HepG2 (cell line): ENCODE measurements around the gene MIS18BP1. TPM values are rescaled to one million over a fixed set of nuclear protein-coding genes. Genes with fewer than 3 reads are reported as not detected.

Source experiments
- ATAC-seq: fragments of 200-7000 bp; cut with Tn5 transposase; 3 replicates; pipeline ENCODE4 v1.9.1; 2020; ENCODE audit warnings: mild to moderate bottlenecking, moderate library complexity
- BruUV-seq: library from RNA; stranded (reverse); fragments of 400-500 nt; replicated peaks from 2 replicates; lab custom pipeline; 2021; lab: Mats Ljungman, UMichigan
- CTCF ChIA-PET: fragments of 300-600 bp; formaldehyde crosslinking; extraction: SDS; loops from one replicate; lab custom pipeline; 2021; ENCODE audit warnings: low total read pairs, inconsistent platforms, low intra/inter-chr PET ratio; lab: Yijun Ruan, JAX
- POLR2A ChIA-PET: fragments of 350-600 bp; sonication (Branson Sonifier 250); formaldehyde crosslinking; loops from one replicate; lab custom pipeline; 2020; ENCODE audit warnings: antibody characterized with exemption, inconsistent platforms; lab: Yijun Ruan, JAX
- DNase-seq: peaks from one replicate; pipeline ENCODE4 v3.0.0-alpha.2; 2015; ENCODE audit warnings: low spot score
- FAIRE-seq: peaks from 3 replicates; lab custom pipeline; 2011; peaks lifted over from hg19 to GRCh38; lab: Jason Lieb, UNC
- H2AFZ ChIP-seq: one replicate; pipeline ENCODE4 v1.6.1; 2011; ENCODE audit warnings: low read length, inconsistent platforms
- H3K27ac ChIP-seq: fragments of 300-600 bp; 3 replicates; pipeline ENCODE4 v1.8.0; 2011; ENCODE audit warnings: mixed run types, mild to moderate bottlenecking, mixed read lengths, low read length, inconsistent platforms; ENCODE audit not compliant: insufficient read depth; ENCODE audit errors: extremely low read length
- H3K27me3 ChIP-seq, 2 experiments: fragments of 200-600 bp in 1 of 2; 2 replicates in 1 of 2; 3 replicates in 1 of 2; pipeline versions ENCODE4 v1.6.0 to v1.8.0; 2011; ENCODE audit warnings: low read length in 2 of 2, mild to moderate bottlenecking in 2 of 2, moderate library complexity in 2 of 2, inconsistent platforms in 1 of 2; ENCODE audit not compliant: insufficient read depth in 2 of 2, control insufficient read depth in 1 of 2
- H3K36me3 ChIP-seq, 2 experiments: fragments of 200-600 bp in 1 of 2; replicated peaks in 1 of 2; 2 replicates in 1 of 2; 3 replicates in 1 of 2; pipeline versions ENCODE4 v1.5.1 to v1.8.0; 2011; ENCODE audit warnings: low read length in 2 of 2, inconsistent platforms in 1 of 2; ENCODE audit not compliant: insufficient read depth in 2 of 2, control insufficient read depth in 1 of 2
- H3K4me1 ChIP-seq: 2 replicates; pipeline ENCODE4 v1.5.1; 2012; ENCODE audit warnings: low read length, inconsistent platforms; ENCODE audit not compliant: insufficient read depth
- H3K4me2 ChIP-seq: 2 replicates; pipeline ENCODE4 v1.6.0; 2011; ENCODE audit warnings: low read depth, low read length, inconsistent platforms
- H3K4me3 ChIP-seq, 3 experiments: fragments of 200-600 bp in 1 of 3; sonication (generic), shearing (Covaris generic) in 1 of 3; replicated peaks in 1 of 3; 2 replicates each; pipeline ENCODE4 v1.5.1; 2011 to 2016; ENCODE audit warnings: low read length in 3 of 3, inconsistent platforms in 2 of 3, low read depth in 2 of 3, mild to moderate bottlenecking in 2 of 3, control low read depth in 1 of 3, mixed read lengths in 1 of 3; ENCODE audit not compliant: insufficient read depth in 1 of 3
- H3K79me2 ChIP-seq: one replicate; pipeline ENCODE4 v1.6.1; 2011; ENCODE audit warnings: low read length, inconsistent platforms; ENCODE audit not compliant: insufficient read depth
- H3K9ac ChIP-seq: 2 replicates; pipeline ENCODE4 v1.6.0; 2011; ENCODE audit warnings: mild to moderate bottlenecking, low read depth, low read length, inconsistent platforms; ENCODE audit not compliant: insufficient read depth
- H3K9me3 ChIP-seq: 2 replicates; pipeline ENCODE4 v1.5.1; 2012; ENCODE audit warnings: mild to moderate bottlenecking, low read length
- H4K20me1 ChIP-seq: 2 replicates; pipeline ENCODE4 v1.6.0; 2011; ENCODE audit warnings: inconsistent platforms, mild to moderate bottlenecking, low read length, moderate library complexity; ENCODE audit not compliant: insufficient read depth
- HMG20B ChIP-seq: conservative IDR thresholded peaks from 2 replicates; pipeline ENCODE4 v1.6.1; 2016; ENCODE audit warnings: missing genetic modification reagents, missing compliant biosample characterization
- KMT2A ChIP-seq: sonication (generic); formaldehyde crosslinking; IDR thresholded peaks from 2 replicates; pipeline ENCODE4 v1.4.0; 2020; ENCODE audit warnings: missing genetic modification reagents
- MAFK ChIP-seq, 2 experiments: IDR thresholded peaks in 1 of 2; conservative IDR thresholded peaks in 1 of 2; 2 replicates each; pipeline ENCODE4 v1.6.1; 2011; ENCODE audit warnings: improper control_type of control experiment in 2 of 2, low read length in 2 of 2
- NAIF1 ChIP-seq: sonication (generic); formaldehyde crosslinking; IDR thresholded peaks from 2 replicates; pipeline ENCODE4 v1.5.0; 2020; ENCODE audit warnings: mild to moderate bottlenecking, missing genetic modification reagents, borderline replicate concordance
- POGK ChIP-seq: sonication (generic); formaldehyde crosslinking; conservative IDR thresholded peaks from 2 replicates; pipeline ENCODE4 v1.8.0; 2022; ENCODE audit warnings: mild to moderate bottlenecking, moderate library complexity, missing genetic modification reagents
- POLR2AphosphoS5 ChIP-seq: IDR thresholded peaks from 2 replicates; pipeline ENCODE4 v1.6.1; 2012; ENCODE audit warnings: low read depth, low read length
- RFX1 ChIP-seq: fragments of 450-650 bp; IDR thresholded peaks from 2 replicates; pipeline ENCODE4 v1.6.1; 2017
- RFX5 ChIP-seq: IDR thresholded peaks from 2 replicates; pipeline ENCODE4 v1.6.1; 2011; ENCODE audit warnings: low read depth, low read length, improper control_type of control experiment
- STAT6 ChIP-seq: sonication (generic); formaldehyde crosslinking; IDR thresholded peaks from 2 replicates; pipeline ENCODE4 v1.4.0; 2020; ENCODE audit warnings: missing genetic modification reagents, mild to moderate bottlenecking, borderline replicate concordance
- ZFAT ChIP-seq: sonication (generic); formaldehyde crosslinking; conservative IDR thresholded peaks from 2 replicates; pipeline ENCODE4 v1.8.1; 2023; ENCODE audit warnings: missing genetic modification reagents, inconsistent platforms
- ZNF335 ChIP-seq: sonication (generic); formaldehyde crosslinking; IDR thresholded peaks from 2 replicates; pipeline ENCODE4 v1.4.0; 2020; ENCODE audit warnings: missing genetic modification reagents
- ZNF33A ChIP-seq: sonication (generic); formaldehyde crosslinking; IDR thresholded peaks from 2 replicates; pipeline ENCODE4 v1.5.1; 2020; ENCODE audit warnings: missing genetic modification reagents, mild to moderate bottlenecking, moderate library complexity, borderline replicate concordance
- ZNF709 ChIP-seq: sonication (generic); formaldehyde crosslinking; IDR thresholded peaks from 2 replicates; pipeline ENCODE4 v1.5.0; 2020; ENCODE audit warnings: mild to moderate bottlenecking, missing genetic modification reagents
- ZNF777 ChIP-seq: sonication (generic); formaldehyde crosslinking; IDR thresholded peaks from 2 replicates; pipeline ENCODE4 v1.4.0; 2020; ENCODE audit warnings: missing genetic modification reagents
- WGBS: methylation state at CpG from one replicate; pipeline ENCODE4 v1.1.6; 2017; ENCODE audit warnings: low lambda C conversion rate; 5-methylcytosine and 5-hydroxymethylcytosine counted together
- in situ Hi-C: cut with HindIII; loops from 2 replicates; pipeline ENCODE4 v1.10.0; 2017; ENCODE audit warnings: low pct_unique_long_range_greater_than_20kb; ENCODE audit not compliant: extremely low pct_ligation_motif_present
- intact Hi-C: fragments of 100-400 bp; cut with micrococcal nuclease; formaldehyde crosslinking; loops from one replicate; pipeline ENCODE4 v1.10.0; 2022; ENCODE audit not compliant: unreplicated experiment
- polyA plus RNA-seq, 8 experiments: library from polyadenylated mRNA; depleted of rRNA in 3 of 8; stranded (reverse) in 7 of 8; unstranded in 1 of 8; fragments of >200 nt; fragmentation: Illumina TruSeq in 4 of 8; extraction: Trizol in 4 of 8; gene quantifications; 2 replicates each; pipeline versions ENCODE4 v1.2.1 to v1.2.3, GENCODE V29; 2011 to 2016; ENCODE audit warnings: low read depth in 4 of 8, missing spikeins in 1 of 8, mixed read lengths in 1 of 8; ENCODE audit not compliant: insufficient read depth in 1 of 8
- total RNA-seq, 5 experiments: library from RNA; depleted of rRNA; stranded (reverse); fragments of >200 nt; fragmentation: Illumina TruSeq; extraction: Trizol; gene quantifications; 2 replicates each; pipeline ENCODE4 v1.2.3, GENCODE V29; 2016; ENCODE audit warnings: low read depth in 1 of 5
- TF ChIP-seq, protein P1 (sequence below): sonication (generic); formaldehyde crosslinking; IDR thresholded peaks from 2 replicates; pipeline ENCODE4 v1.4.0; 2020; ENCODE audit warnings: missing genetic modification reagents, low read depth, mild to moderate bottlenecking, borderline replicate concordance
- TF ChIP-seq, protein P2 (sequence below): sonication (generic); formaldehyde crosslinking; IDR thresholded peaks from 2 replicates; pipeline ENCODE4 v1.4.0; 2020; ENCODE audit warnings: missing genetic modification reagents

MIS18BP1 gene
- total and polyA plus RNA-seq, 2 of the 13 experiments (the other 11 are each of a cell fraction or from before 2014, with no cell fraction given): 9.5 to 36.4 TPM

DNA sequence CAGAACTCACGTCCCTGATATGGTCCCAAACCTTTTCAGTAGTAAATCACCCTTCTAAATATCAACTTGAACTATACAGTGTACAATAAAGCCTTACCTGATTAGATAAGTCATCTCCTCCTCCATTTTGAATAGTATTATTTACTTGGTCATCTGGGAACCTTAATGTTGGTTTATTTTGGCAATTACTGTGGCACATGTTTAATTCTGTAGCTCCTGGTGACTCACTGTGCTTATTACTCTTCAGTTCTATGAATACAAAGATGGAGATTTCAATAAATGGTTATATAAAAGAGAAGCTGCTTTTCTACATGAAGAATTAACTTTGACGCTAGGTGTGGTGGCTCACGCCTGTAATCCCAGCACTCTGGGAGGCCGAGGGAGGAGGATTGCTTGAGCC, 25.4 kb downstream of the MIS18BP1 start:
- CTCF ChIA-PET: no interaction called here
- no TSS peak for BruUV-seq

More for the DNA sequence above, 25.4 kb downstream of the MIS18BP1 start:
- Histone ChIP-seq H3K79me2 (no peaks in the 10 kb centered on the region), H3K27ac (no peak overlapping the region), H3K4me3 (no peak overlapping the region), H3K36me3 (peaks cover 3 to 65% of the 10 kb centered on the region in 2 experiments; a peak in 4 of 5 replicates), H3K9me3 (no peaks in the 10 kb centered on the region), H4K20me1 (no peaks in the 10 kb centered on the region), H3K9ac (no peak overlapping the region), H2AFZ (no peak overlapping the region), H3K4me1 (no peaks in the 10 kb centered on the region), H3K4me2 (no peak overlapping the region), H3K27me3 (no peaks in the 10 kb centered on the region)
- ATAC-seq: no peak
- no peak for FAIRE-seq
- no peak for TF ChIP-seq ZNF777 (CRISPR knock-in tag)
- no peak for TF ChIP-seq ZFAT
- no peak for TF ChIP-seq ZNF709
- TF ChIP-seq POLR2AphosphoS5: no peak
- TF ChIP-seq ZNF33A (CRISPR knock-in tag): no peak
- TF ChIP-seq KMT2A (CRISPR knock-in tag): no peak
- TF ChIP-seq HMG20B (CRISPR knock-in tag): no peak
- TF ChIP-seq RFX5: no peak
- no peak for TF ChIP-seq NAIF1 (CRISPR knock-in tag)
- TF ChIP-seq, protein P1, sequence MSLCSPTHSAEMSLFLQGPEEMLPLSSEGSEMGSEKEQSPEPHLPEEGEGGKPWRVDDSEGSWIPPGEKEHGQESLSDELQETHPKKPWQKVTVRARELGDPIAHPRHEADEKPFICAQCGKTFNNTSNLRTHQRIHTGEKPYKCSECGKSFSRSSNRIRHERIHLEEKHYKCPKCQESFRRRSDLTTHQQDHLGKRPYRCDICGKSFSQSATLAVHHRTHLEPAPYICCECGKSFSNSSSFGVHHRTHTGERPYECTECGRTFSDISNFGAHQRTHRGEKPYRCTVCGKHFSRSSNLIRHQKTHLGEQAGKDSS (CRISPR knock-in tag): no peak
- TF ChIP-seq, protein P2, sequence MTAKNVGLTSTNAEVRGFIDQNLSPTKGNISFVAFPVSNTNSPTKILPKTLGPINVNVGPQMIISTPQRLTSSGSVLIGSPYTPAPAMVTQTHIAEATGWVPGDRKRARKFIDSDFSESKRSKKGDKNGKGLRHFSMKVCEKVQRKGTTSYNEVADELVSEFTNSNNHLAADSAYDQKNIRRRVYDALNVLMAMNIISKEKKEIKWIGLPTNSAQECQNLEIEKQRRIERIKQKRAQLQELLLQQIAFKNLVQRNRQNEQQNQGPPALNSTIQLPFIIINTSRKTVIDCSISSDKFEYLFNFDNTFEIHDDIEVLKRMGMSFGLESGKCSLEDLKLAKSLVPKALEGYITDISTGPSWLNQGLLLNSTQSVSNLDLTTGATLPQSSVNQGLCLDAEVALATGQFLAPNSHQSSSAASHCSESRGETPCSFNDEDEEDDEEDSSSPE (CRISPR knock-in tag): no peak
- no peak for TF ChIP-seq RFX1
- TF ChIP-seq POGK (CRISPR knock-in tag): no peak
- no peak for TF ChIP-seq ZNF335 (CRISPR knock-in tag)
- TF ChIP-seq MAFK (conservative IDR thresholded peaks at IDR 0.05 in 1 of 2, IDR thresholded peaks at IDR 0.05 in 1 of 2; ENCODE audit: low read length in 2 of 2): no peak
- TF ChIP-seq STAT6 (CRISPR knock-in tag): no peak
- intact Hi-C loops: no loop called here
- POLR2A ChIA-PET: no interaction called here
- no peak for DNase-seq
- in situ Hi-C loops: no loop called here
- WGBS: 97% methylated on average over 4 of the region's 4 CpGs
